Activated T-cell treated with anti-CD3 and anti-CD28 coated beads, Interleukin-2, amount 50 U/mL, for 4 hours (primary cell): ENCODE measurements around the gene CNTNAP2. TPM values are rescaled to one million over a fixed set of nuclear protein-coding genes. Genes with fewer than 3 reads are reported as not detected.

Experiments used
- ATAC-seq, 2 donors: fragments of 200-7000 bp; cut with Tn5 transposase; one replicate each; pipeline ENCODE4 v1.10.0; 2021
- DNase-seq: peaks from one replicate; pipeline ENCODE4 v3.0.0-alpha.2; 2020
- H3K27me3 Mint-ChIP-seq: one replicate; pipeline ENCODE4 v1.8.0; 2021; ENCODE audit warnings: low read depth, mixed read lengths
- H3K36me3 Mint-ChIP-seq: one replicate; pipeline ENCODE4 v1.8.0; 2022; ENCODE audit warnings: mixed read lengths; ENCODE audit not compliant: insufficient read depth
- H3K4me1 Mint-ChIP-seq: one replicate; pipeline ENCODE4 v1.8.0; 2021; ENCODE audit warnings: low read depth, mixed read lengths
- H3K4me3 Mint-ChIP-seq: one replicate; pipeline ENCODE4 v1.8.0; 2021; ENCODE audit warnings: mild to moderate bottlenecking, moderate library complexity, mixed read lengths
- H3K9me3 Mint-ChIP-seq: one replicate; pipeline ENCODE4 v1.8.0; 2021; ENCODE audit warnings: mixed read lengths
- total RNA-seq, 3 donors: library from RNA; stranded (reverse); gene quantifications; one replicate each; pipeline ENCODE4 v1.2.1, GENCODE V29; 2021

CNTNAP2 gene
- total RNA-seq, 3 donors from 2014 or later = not detected

DNA sequence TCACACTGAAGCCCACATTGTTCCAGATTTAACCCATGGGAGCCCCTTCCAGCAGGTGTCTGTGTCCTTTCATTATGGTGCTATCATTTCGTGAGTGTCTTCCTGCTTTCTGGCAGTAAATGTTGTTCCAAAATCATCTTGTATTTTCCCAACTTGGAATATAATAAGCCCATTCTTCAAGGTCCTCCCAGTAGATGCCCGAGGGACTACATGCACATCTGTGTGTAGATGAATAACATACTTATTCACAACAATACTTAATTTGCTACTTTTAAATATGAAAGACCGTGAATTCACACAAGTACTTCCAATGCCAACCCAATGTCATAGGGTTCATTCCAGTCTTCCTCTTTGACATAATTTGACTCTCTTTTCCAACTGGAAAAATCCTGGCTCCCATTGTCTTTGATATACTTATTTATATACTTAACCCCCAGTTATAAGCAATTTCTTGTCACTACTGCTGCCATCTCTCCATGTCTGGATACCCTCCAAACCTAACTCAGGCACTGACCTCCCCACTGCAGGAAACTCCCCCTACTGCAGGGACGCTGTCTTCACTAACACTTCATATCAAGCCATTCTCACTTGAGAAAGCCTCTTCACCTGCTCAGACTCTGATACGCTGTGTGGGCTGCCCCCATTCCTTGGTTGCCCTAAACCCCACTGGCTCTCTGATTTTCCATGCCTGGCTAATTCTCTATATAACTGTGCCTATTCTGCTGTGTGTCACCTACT is 1119.2 kb downstream of the CNTNAP2 start:
- H3K27me3 Mint-ChIP-seq = no peaks in the 10 kb centered on the region
- no peak overlapping the region for H3K4me3 Mint-ChIP-seq
- H3K9me3 Mint-ChIP-seq = peaks cover 15% of the 10 kb centered on the region
- H3K4me1 Mint-ChIP-seq = no peaks in the 10 kb centered on the region
- H3K36me3 Mint-ChIP-seq = no peaks in the 10 kb centered on the region
- ATAC-seq (no peak), DNase-seq (no peak)

DNA sequence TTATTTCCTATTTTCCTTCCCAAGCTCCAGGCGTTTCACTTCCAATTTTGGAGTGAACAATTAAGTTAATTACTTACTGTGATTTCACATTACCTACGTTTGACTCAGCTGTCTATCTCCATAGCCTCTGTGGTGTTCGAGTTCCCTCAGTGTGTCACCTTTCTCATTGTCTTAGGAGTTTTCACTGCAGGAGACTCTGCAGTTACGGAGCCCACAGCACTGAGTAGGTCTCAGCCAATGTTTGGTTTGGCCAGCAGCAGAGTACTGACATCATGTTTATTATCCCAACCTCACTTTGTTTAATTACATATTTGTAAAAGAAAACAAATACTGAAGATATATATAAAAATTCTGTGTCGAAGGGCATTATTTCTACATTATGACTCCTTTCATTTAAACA is 1123.9 kb downstream of the CNTNAP2 start:
- no peak for ATAC-seq
- H3K36me3 Mint-ChIP-seq = no peaks in the 10 kb centered on the region
- H3K4me1 Mint-ChIP-seq = no peaks in the 10 kb centered on the region
- no peaks in the 10 kb centered on the region for H3K27me3 Mint-ChIP-seq
- no peak overlapping the region for H3K4me3 Mint-ChIP-seq
- peaks cover 15% of the 10 kb centered on the region for H3K9me3 Mint-ChIP-seq
- DNase-seq = no peak

DNA sequence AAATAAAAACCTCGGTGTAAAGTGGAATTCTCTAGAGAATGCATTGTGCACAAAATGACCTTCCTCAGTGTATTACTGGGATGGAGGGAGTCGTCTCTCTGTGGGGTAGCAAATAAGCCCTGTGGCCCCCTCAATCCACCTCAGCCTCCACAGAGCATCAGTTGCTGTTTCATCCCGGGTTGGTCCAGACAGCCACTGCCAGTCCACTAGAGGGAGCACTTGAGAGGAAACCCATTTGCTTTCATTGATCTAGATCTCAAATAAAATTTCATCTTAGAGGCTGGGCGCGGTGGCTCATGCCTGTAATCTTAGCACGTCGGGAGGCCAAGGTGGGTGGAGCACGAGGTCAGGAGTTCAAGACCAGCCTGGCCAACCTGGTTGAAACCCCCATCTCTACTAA is 1128.7 kb downstream of the CNTNAP2 start:
- H3K36me3 Mint-ChIP-seq = no peaks in the 10 kb centered on the region
- no peaks in the 10 kb centered on the region for H3K27me3 Mint-ChIP-seq
- ATAC-seq = no peak
- H3K4me1 Mint-ChIP-seq = no peaks in the 10 kb centered on the region
- peaks cover 13% of the 10 kb centered on the region for H3K9me3 Mint-ChIP-seq
- no peak overlapping the region for H3K4me3 Mint-ChIP-seq
- DNase-seq = no peak

DNA sequence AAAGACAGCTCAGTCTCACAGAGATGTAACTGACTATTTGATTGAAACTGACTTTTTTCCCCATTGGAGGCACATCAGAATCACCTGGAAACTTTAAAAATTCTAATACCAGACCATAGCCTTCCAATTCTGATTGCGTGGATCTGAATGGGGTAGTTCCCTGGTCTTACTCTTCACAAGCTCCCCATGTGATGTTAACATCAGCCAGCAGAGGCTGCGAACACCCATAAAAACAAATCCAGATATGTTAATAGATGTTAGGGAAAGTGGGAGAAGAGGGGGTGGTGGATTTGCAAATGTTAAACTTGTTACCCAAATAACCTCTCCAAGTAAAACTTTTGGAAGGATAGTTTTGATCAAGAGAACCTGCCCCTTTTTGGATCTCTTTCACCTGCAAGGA is 1133.4 kb downstream of the CNTNAP2 start:
- no peaks in the 10 kb centered on the region for H3K4me1 Mint-ChIP-seq
- DNase-seq (no peak), ATAC-seq (no peak)
- no peaks in the 10 kb centered on the region for H3K27me3 Mint-ChIP-seq
- no peak overlapping the region for H3K4me3 Mint-ChIP-seq
- H3K9me3 Mint-ChIP-seq = peaks cover 15% of the 10 kb centered on the region
- H3K36me3 Mint-ChIP-seq = no peaks in the 10 kb centered on the region

GRCh38 chr7:147251751-147252325 is 1135.2 kb downstream of the CNTNAP2 start:
- no peak overlapping the region for H3K4me3 Mint-ChIP-seq
- no peaks in the 10 kb centered on the region for H3K27me3 Mint-ChIP-seq
- no peak for ATAC-seq
- no peaks in the 10 kb centered on the region for H3K4me1 Mint-ChIP-seq
- peaks cover 21% of the 10 kb centered on the region for H3K9me3 Mint-ChIP-seq
- H3K36me3 Mint-ChIP-seq = no peaks in the 10 kb centered on the region
- no peak for DNase-seq

GRCh38 chr7:147261693-147262092 is 1145.1 kb downstream of the CNTNAP2 start:
- Mint-ChIP-seq H3K4me1 (no peaks in the 10 kb centered on the region), H3K4me3 (no peak overlapping the region)

DNA sequence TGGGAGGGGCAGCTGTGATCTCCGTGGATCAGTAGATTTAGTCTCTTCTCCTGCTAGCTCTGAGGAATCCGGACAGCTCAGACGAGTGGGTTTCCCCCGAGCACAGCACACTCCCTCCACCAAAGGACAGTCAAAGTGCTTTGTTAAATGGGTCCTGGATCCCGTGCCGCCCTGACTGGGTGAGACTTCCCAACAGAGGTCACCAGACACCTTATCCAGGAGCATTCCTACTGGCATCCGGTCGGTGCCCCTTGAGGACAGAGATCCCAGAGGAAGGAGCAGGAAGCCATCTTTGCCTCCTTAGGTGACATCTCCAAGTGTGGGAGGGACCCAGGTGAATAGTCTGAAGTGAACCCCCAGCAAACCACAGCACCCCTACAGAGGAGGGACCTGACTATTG is 1148.9 kb downstream of the CNTNAP2 start:
- Mint-ChIP-seq H3K4me1 (no peaks in the 10 kb centered on the region), H3K36me3 (no peaks in the 10 kb centered on the region), H3K9me3 (peaks cover 8% of the 10 kb centered on the region), H3K4me3 (no peak overlapping the region), H3K27me3 (no peaks in the 10 kb centered on the region)
- no peak for ATAC-seq
- no peak for DNase-seq

More at GRCh38 chr7:147261693-147262092, 1145.1 kb downstream of the CNTNAP2 start:
- H3K27me3 Mint-ChIP-seq = no peaks in the 10 kb centered on the region
- no peak for ATAC-seq
- H3K9me3 Mint-ChIP-seq = peaks cover 5% of the 10 kb centered on the region
- DNase-seq = no peak
- H3K36me3 Mint-ChIP-seq = no peaks in the 10 kb centered on the region

DNA sequence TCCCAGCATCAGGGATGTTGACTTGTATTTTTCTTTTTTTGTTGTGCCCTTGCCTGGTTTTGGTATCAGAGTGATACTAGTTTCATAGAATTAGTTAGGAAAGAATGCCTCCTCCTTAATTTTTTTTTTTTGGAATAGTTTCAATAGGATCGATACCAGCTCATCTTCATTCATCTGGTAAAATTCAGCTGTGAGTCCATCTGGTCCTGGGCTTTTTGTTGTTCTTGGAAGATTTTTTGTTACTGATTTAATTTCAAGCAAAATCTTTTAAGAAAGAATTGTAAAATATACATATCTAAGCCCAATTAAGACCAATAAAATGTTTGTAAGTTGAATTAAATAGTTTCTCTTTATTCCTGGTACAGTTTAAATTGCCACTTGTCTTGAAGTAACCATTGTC is 1159.5 kb downstream of the CNTNAP2 start:
- Mint-ChIP-seq H3K9me3 (peaks cover 13% of the 10 kb centered on the region), H3K27me3 (no peaks in the 10 kb centered on the region), H3K4me3 (no peak overlapping the region), H3K4me1 (no peaks in the 10 kb centered on the region), H3K36me3 (no peaks in the 10 kb centered on the region)
- DNase-seq (no peak), ATAC-seq (no peak)

GRCh38 chr7:147276783-147277370 is 1160.3 kb downstream of the CNTNAP2 start:
- no peak for ATAC-seq
- no peak for DNase-seq
- Mint-ChIP-seq H3K4me1 (no peaks in the 10 kb centered on the region), H3K4me3 (no peak overlapping the region), H3K36me3 (no peaks in the 10 kb centered on the region), H3K27me3 (no peaks in the 10 kb centered on the region), H3K9me3 (peaks cover 13% of the 10 kb centered on the region)

DNA sequence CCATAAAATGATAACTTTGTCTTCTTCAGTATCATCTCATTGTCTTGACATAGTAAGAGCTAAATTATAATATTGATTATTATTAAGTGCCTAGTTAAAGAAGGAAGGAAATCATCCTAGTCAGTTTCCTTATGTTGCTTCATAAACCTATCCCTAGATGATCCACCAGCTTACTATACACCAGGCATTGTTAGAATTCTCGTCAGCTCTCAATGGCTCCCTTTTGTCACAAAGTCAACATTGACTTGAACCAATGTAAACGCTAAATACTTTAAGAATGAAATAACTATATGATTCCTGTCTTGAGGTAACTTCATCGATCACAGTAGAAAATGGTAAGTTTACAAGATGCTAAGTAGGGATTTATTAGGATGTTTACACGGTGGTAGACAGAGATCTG is 1162.9 kb downstream of the CNTNAP2 start:
- H3K9me3 Mint-ChIP-seq = peaks cover 13% of the 10 kb centered on the region
- ATAC-seq = no peak
- H3K4me1 Mint-ChIP-seq = no peaks in the 10 kb centered on the region

DNA sequence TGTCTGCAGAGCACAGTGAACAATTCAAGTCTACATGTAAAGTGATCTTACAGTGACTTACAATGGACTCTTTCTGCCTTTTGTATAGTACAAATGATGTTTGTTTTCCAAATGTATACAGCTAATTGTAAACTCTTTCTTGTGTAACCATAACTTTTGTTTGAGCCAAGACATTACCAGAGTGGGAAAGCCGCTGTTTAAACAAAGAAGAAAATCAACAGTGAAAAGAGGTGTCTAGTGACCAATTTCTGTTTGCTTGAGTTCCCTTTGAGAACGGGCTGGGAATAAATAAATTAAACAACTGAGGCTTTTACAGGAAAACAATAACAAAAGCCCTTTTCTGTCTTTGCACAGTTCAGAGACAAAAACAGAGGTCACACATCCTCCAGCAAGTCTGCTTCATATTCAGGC is 1163.4 kb downstream of the CNTNAP2 start:
- H3K4me3 Mint-ChIP-seq = no peak overlapping the region
- H3K27me3 Mint-ChIP-seq = no peaks in the 10 kb centered on the region
- ATAC-seq = no peak
- H3K9me3 Mint-ChIP-seq = peaks cover 11% of the 10 kb centered on the region
- DNase-seq = no peak
- no peaks in the 10 kb centered on the region for H3K4me1 Mint-ChIP-seq
- no peaks in the 10 kb centered on the region for H3K36me3 Mint-ChIP-seq

More for the DNA sequence above, 1162.9 kb downstream of the CNTNAP2 start:
- Mint-ChIP-seq H3K27me3 (no peaks in the 10 kb centered on the region), H3K36me3 (no peaks in the 10 kb centered on the region), H3K4me3 (no peak overlapping the region)
- no peak for DNase-seq

DNA sequence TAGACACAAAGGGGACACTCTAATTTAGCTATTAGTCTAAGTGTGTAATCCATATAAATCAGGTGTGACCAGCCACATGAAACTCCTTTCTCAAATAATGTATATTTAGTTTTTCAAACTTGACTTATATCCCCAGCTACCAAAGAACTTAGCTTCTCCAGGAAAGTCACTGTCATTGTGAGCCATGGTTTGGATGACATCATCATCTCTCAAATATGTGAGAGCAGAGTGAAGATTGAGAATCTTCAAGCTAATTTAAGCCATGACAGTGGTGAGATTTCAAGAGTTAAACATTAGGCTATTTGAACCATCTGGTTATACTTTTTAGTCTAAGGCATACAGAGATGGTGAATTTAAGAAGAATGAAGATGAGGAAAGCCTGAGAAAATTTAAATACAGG is 1165.6 kb downstream of the CNTNAP2 start:
- Mint-ChIP-seq H3K9me3 (peaks cover 4% of the 10 kb centered on the region), H3K4me3 (no peak overlapping the region), H3K27me3 (no peaks in the 10 kb centered on the region)

GRCh38 chr7:147296201-147296600 is 1179.6 kb downstream of the CNTNAP2 start:
- no peak overlapping the region for H3K4me3 Mint-ChIP-seq
- H3K36me3 Mint-ChIP-seq = no peaks in the 10 kb centered on the region
- ATAC-seq = no peak
- no peak for DNase-seq
- no peaks in the 10 kb centered on the region for H3K27me3 Mint-ChIP-seq
- H3K4me1 Mint-ChIP-seq = no peaks in the 10 kb centered on the region
- H3K9me3 Mint-ChIP-seq = no peaks in the 10 kb centered on the region

More for the DNA sequence above, 1165.6 kb downstream of the CNTNAP2 start:
- no peaks in the 10 kb centered on the region for H3K36me3 Mint-ChIP-seq
- DNase-seq = no peak
- no peaks in the 10 kb centered on the region for H3K4me1 Mint-ChIP-seq
- no peak for ATAC-seq

GRCh38 chr7:147296986-147297385 is 1180.4 kb downstream of the CNTNAP2 start:
- Mint-ChIP-seq H3K36me3 (no peaks in the 10 kb centered on the region), H3K9me3 (no peaks in the 10 kb centered on the region), H3K4me3 (no peak overlapping the region), H3K27me3 (no peaks in the 10 kb centered on the region), H3K4me1 (no peaks in the 10 kb centered on the region)
- no peak for DNase-seq
- ATAC-seq = no peak

DNA sequence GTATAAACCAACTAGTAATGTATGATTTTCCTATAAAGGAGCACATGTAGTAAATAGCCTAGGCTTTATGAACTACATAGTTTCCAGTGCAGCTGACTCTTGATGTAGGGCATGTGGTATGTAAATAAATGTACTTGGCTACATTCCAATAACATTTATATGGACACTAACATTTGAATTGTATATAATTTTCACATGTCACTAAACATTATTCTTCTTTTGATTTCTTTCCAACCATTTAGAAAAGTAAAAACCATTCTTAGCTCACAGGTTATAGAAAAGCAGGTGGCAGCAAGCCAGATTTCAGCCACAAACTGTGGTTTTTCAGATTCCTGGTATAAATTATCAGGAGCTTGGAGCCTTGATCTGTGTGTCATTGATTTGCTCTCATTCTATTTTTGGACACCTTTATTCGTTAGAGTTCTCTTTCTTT is 1182.0 kb downstream of the CNTNAP2 start:
- no peak for ATAC-seq
- no peak for DNase-seq
- Mint-ChIP-seq H3K9me3 (no peaks in the 10 kb centered on the region), H3K27me3 (no peaks in the 10 kb centered on the region), H3K4me1 (no peaks in the 10 kb centered on the region), H3K4me3 (no peak overlapping the region), H3K36me3 (no peaks in the 10 kb centered on the region)
